CD4-positive, alpha-beta T cell treated with Interleukin-4 for 4 hours (primary cell): Measurements from ENCODE around the gene TMC7.

ENCODE experiments used
- DNase-seq: peaks from one replicate; pipeline ENCODE4 v3.0.0-alpha.2; 2020

TMC7 gene

DNA sequence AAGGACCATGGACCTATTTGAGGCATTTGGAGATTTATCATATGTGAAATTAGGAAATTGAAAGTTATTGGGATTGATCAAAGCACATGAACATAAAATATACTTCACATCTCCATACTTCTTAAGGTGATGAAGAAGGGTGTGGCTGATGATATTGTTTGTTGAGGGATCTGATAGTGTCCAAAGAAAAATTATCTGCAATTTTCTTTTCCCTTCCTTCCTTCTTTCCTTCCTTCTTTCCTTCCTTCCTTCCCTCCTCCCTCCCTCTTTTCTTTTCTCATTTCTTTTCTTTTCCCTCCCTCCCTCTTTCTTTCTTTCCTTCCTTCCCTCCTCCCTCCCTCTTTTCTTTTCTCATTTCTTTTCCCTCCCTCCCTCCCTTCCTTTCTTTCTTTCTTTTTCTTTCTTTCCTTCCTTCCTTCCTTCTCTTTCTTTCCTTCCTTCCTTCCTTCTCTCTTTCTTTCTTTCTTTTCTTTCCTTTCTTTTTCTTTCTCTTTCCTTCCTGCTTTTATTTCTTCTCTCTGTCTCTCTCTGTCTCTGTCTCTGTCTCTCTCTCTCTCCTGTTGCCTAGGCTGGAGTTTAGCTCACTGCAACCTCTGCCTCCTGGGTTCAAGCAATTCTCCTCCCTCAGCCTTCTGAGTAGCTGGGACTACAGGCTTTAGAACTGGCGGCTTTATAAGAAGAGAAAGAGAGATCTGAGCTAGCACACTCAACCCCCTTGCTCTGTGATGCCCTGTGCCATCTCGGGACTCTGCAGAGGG is 109.1 kb downstream of the TMC7 start:
- no peak for DNase-seq

GRCh38 chr16:19093631-19094541 is 110.2 kb downstream of the TMC7 start:
- DNase-seq: no peak

DNA sequence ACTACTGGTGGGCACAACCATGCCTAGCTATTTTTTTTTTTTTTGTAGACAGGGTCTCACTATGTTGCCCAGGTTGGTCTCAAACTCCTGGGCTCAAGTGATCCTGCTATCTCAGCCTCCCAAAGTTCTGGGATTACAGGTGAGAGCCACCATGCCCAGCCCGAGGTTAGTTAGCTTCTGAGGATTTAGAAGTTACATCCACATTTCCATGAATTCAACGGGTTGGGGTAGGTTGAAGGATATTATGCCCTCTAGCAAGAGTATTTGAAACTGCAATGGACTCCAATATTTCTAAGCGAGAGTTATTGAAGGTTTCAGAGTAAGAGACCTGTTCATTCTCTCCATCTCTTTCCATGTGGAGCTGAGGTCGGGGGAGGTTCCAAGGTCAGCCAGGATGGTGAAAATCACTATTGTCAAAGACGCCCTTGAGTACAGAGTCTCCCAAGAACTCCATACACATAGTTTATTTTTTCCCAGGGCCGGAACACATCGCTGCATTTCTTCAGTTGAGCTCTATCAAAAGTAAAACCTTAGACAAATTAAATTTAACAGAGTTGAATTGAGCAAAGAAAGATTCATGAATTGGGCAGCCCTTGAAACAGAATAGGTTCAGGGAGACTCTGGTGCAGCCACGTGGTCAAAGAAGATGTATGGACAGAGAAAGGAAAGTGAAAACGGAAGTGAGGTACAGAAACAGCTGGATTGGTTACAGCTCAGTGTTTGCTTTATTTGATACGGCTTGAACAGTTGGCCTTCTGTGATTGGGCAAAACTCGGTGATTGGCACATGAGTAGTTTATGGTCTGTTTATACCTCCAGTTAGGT is 111.0 kb downstream of the TMC7 start:
- no peak for DNase-seq

DNA sequence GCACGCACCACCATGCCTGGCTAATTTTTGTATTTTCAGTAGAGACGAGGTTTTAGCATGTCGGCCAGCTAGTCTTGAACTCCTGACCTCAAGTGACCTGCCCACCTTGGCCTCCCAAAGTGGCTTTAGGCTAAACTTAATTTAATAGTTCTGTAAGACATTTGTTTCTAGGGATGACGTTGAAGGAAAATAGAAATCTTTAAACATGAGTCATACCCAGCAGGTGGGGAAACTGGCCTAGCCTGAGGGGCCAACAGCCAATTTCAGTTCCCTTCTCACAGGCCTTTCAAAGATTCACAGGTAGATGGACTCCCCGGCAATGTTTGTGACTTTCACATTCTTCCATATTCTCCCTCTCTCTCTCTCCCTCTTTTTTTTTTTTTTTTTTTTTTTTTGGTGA is 111.9 kb downstream of the TMC7 start:
- no peak for DNase-seq

DNA sequence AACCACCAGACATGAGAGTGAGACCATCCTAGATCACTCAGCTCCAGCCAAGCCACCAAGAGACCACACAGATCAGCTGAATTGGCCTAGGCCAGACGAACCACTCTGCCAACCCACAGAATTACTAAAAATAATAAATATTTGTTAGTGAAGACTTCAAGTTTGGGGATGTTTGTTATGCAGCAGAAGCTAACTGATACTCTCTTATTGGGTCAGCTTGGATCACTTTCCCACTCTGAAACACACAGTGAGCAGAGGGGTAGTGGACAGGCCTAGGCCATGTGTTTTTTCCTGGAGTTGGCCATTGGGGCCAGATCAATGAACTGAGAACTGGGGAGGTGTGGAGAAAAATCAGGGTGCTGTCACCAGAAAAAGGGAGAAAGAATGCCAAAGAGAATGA is 114.4 kb downstream of the TMC7 start:
- no peak for DNase-seq

GRCh38 chr16:19102187-19102872 is 118.6 kb downstream of the TMC7 start:
- DNase-seq: no peak

DNA sequence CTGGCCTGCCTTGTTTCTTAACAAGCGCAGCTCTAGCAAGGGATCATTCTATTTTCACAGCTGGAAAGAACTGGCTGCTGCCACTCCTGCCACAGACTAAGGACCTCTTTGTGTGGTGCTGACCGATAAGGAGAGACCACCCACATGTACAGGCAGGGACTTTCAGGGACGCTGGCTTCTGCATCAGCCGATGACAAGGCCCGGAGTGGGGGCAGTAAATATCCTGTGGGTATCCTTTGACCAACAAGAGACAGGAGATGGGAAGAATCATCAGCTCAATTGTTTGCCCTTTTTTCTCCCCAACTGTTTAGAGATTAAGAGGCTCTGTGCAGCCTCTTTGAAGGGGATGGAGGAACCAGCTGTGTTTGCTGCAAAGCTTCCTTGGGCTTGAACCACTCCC is 120.9 kb downstream of the TMC7 start:
- DNase-seq: no peak

- no peak for DNase-seq
Observed at GRCh38 chr16:19105131-19105530, 121.4 kb downstream of the TMC7 start.

GRCh38 chr16:19105891-19106624 is 122.3 kb downstream of the TMC7 start:
- no peak for DNase-seq

DNA sequence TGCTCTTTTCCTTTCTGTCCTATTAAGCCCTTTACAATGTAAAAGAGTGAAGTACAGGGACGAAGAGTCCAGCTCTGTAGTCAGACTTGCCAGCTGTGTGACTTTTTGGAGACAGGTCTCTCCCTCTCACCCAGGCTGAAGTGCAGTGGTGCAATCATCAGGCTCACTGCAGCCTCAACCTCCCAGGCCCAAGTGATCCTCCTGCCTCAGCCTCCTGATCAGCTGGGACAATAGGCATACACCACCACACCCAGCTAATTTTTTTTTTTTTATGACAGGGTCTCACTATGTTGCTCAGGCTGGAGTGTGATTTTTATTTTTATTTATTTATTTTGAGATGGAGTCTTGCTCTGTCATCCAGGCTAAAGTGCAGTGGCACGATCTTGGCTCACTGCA is 122.9 kb downstream of the TMC7 start:
- DNase-seq: no peak

GRCh38 chr16:19108409-19109287 is 124.9 kb downstream of the TMC7 start:
- no peak for DNase-seq

DNA sequence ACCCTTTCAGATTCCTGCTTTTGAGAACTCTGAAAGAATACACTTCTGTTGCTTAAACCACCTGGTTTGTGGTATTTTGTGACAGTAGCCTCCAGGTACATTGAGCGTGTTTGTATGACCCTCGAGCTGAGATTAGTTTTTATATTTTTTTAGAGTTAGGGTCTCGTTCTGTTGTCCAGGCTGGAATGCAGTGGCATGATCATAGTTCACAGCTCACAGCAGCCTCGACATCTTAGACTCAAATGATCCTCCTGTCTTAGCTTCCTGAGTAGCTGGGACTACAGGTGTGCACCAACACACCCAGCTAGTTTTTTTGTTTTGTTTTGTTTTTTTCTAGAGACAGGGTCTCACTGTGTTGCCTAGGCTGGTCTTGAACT is 125.5 kb downstream of the TMC7 start:
- DNase-seq: no peak

DNA sequence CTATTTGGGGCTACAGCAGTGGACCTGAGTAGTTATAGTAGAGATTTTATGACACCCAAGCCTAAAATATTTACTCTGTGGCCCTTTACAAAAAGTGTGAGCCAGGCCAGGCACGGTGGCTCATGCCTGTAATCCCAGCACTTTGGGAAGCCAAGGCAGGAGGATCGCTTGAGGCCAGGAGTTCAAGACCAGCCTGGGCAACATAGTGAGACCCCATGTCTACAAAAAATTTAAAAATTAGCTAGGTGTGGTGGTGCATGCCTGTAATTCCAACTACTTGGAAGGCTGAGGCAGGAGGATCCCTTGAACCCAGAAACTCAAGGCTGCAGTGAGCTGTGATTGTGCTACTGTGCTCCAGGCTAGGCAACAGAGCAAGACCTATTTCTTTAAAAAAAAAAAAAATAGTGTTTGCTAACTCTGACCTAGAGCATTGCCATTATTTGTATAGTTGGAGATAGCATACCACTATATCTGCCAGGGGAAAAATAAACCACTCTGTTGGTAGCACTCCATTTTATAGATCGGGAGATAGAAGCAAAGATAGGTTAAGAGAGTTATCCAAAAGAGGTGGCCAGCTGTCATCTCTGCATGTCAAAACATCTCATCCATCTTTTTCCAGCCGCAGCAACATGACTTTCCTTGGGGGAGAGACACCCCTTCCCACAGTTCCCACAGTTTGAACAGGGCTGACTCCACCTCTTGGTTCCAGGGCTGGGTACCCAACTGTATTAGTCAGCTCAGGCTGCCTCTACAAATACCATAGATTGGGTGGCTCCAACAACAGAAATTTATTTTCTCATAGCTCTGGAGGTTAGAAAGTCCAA is 127.0 kb downstream of the TMC7 start:
- no peak for DNase-seq

GRCh38 chr16:19112099-19112407 is 128.3 kb downstream of the TMC7 start:
- no peak for DNase-seq
